HepG2 (cell line): ENCODE measurements around the gene ADSS1. TPM values are rescaled to one million over a fixed set of nuclear protein-coding genes. Genes with fewer than 3 reads are reported as not detected.

Experiments used
- ATAC-seq: fragments of 200-7000 bp; cut with Tn5 transposase; 3 replicates; pipeline ENCODE4 v1.9.1; 2020; ENCODE audit warnings: mild to moderate bottlenecking, moderate library complexity
- BruUV-seq: library from RNA; stranded (reverse); fragments of 400-500 nt; replicated peaks from 2 replicates; lab custom pipeline; 2021; lab: Mats Ljungman, UMichigan
- CTCF ChIA-PET: fragments of 300-600 bp; formaldehyde crosslinking; extraction: SDS; loops from one replicate; lab custom pipeline; 2021; ENCODE audit warnings: low total read pairs, inconsistent platforms, low intra/inter-chr PET ratio; lab: Yijun Ruan, JAX
- POLR2A ChIA-PET: fragments of 350-600 bp; sonication (Branson Sonifier 250); formaldehyde crosslinking; loops from one replicate; lab custom pipeline; 2020; ENCODE audit warnings: antibody characterized with exemption, inconsistent platforms; lab: Yijun Ruan, JAX
- DNase-seq: peaks from one replicate; pipeline ENCODE4 v3.0.0-alpha.2; 2015; ENCODE audit warnings: low spot score
- FAIRE-seq: peaks from 3 replicates; lab custom pipeline; 2011; peaks lifted over from hg19 to GRCh38; lab: Jason Lieb, UNC
- H2AFZ ChIP-seq: one replicate; pipeline ENCODE4 v1.6.1; 2011; ENCODE audit warnings: low read length, inconsistent platforms
- H3K27ac ChIP-seq: fragments of 300-600 bp; 3 replicates; pipeline ENCODE4 v1.8.0; 2011; ENCODE audit warnings: mixed run types, mild to moderate bottlenecking, mixed read lengths, low read length, inconsistent platforms; ENCODE audit not compliant: insufficient read depth; ENCODE audit errors: extremely low read length
- H3K27me3 ChIP-seq, 2 experiments: fragments of 200-600 bp in 1 of 2; 2 replicates in 1 of 2; 3 replicates in 1 of 2; pipeline versions ENCODE4 v1.6.0 to v1.8.0; 2011; ENCODE audit warnings: low read length in 2 of 2, mild to moderate bottlenecking in 2 of 2, moderate library complexity in 2 of 2, inconsistent platforms in 1 of 2; ENCODE audit not compliant: insufficient read depth in 2 of 2, control insufficient read depth in 1 of 2
- H3K36me3 ChIP-seq, 2 experiments: fragments of 200-600 bp in 1 of 2; replicated peaks in 1 of 2; 2 replicates in 1 of 2; 3 replicates in 1 of 2; pipeline versions ENCODE4 v1.5.1 to v1.8.0; 2011; ENCODE audit warnings: low read length in 2 of 2, inconsistent platforms in 1 of 2; ENCODE audit not compliant: insufficient read depth in 2 of 2, control insufficient read depth in 1 of 2
- H3K4me1 ChIP-seq: 2 replicates; pipeline ENCODE4 v1.5.1; 2012; ENCODE audit warnings: low read length, inconsistent platforms; ENCODE audit not compliant: insufficient read depth
- H3K4me2 ChIP-seq: 2 replicates; pipeline ENCODE4 v1.6.0; 2011; ENCODE audit warnings: low read depth, low read length, inconsistent platforms
- H3K4me3 ChIP-seq, 3 experiments: fragments of 200-600 bp in 1 of 3; sonication (generic), shearing (Covaris generic) in 1 of 3; replicated peaks in 1 of 3; 2 replicates each; pipeline ENCODE4 v1.5.1; 2011 to 2016; ENCODE audit warnings: low read length in 3 of 3, inconsistent platforms in 2 of 3, low read depth in 2 of 3, mild to moderate bottlenecking in 2 of 3, control low read depth in 1 of 3, mixed read lengths in 1 of 3; ENCODE audit not compliant: insufficient read depth in 1 of 3
- H3K79me2 ChIP-seq: one replicate; pipeline ENCODE4 v1.6.1; 2011; ENCODE audit warnings: low read length, inconsistent platforms; ENCODE audit not compliant: insufficient read depth
- H3K9ac ChIP-seq: 2 replicates; pipeline ENCODE4 v1.6.0; 2011; ENCODE audit warnings: mild to moderate bottlenecking, low read depth, low read length, inconsistent platforms; ENCODE audit not compliant: insufficient read depth
- H3K9me3 ChIP-seq: 2 replicates; pipeline ENCODE4 v1.5.1; 2012; ENCODE audit warnings: mild to moderate bottlenecking, low read length
- H4K20me1 ChIP-seq: 2 replicates; pipeline ENCODE4 v1.6.0; 2011; ENCODE audit warnings: inconsistent platforms, mild to moderate bottlenecking, low read length, moderate library complexity; ENCODE audit not compliant: insufficient read depth
- ARID5B ChIP-seq: IDR thresholded peaks from 2 replicates; pipeline ENCODE4 v1.4.0; 2020; ENCODE audit warnings: mild to moderate bottlenecking, missing genetic modification reagents
- GATAD2A ChIP-seq: IDR thresholded peaks from 2 replicates; pipeline ENCODE4 v1.6.1; 2016
- HNRNPL ChIP-seq: fragments of 200-400 bp; formaldehyde crosslinking; IDR thresholded peaks from 2 replicates; pipeline ENCODE4 v1.6.1; 2017; ENCODE audit warnings: mild to moderate bottlenecking, low read depth, low read length
- JUNB ChIP-seq: sonication (generic); formaldehyde crosslinking; IDR thresholded peaks from 2 replicates; pipeline ENCODE4 v1.8.0; 2022; ENCODE audit warnings: missing genetic modification reagents, mild to moderate bottlenecking, borderline replicate concordance
- KDM4B ChIP-seq: sonication (generic); formaldehyde crosslinking; IDR thresholded peaks from 2 replicates; pipeline ENCODE4 v1.4.0; 2020; ENCODE audit warnings: missing genetic modification reagents
- MAFG ChIP-seq: sonication (generic); formaldehyde crosslinking; IDR thresholded peaks from 2 replicates; pipeline ENCODE4 v1.5.1; 2020; ENCODE audit warnings: mild to moderate bottlenecking, missing genetic modification reagents
- MXD1 ChIP-seq: sonication (generic); formaldehyde crosslinking; IDR thresholded peaks from 2 replicates; pipeline ENCODE4 v1.4.0; 2020; ENCODE audit warnings: mild to moderate bottlenecking, missing genetic modification reagents
- RARA ChIP-seq: IDR thresholded peaks from 2 replicates; pipeline ENCODE4 v1.6.1; 2016; ENCODE audit warnings: missing genetic modification reagents, missing compliant biosample characterization
- SALL1 ChIP-seq: sonication (generic); formaldehyde crosslinking; IDR thresholded peaks from 2 replicates; pipeline ENCODE4 v1.8.0; 2022; ENCODE audit warnings: mild to moderate bottlenecking, missing genetic modification reagents
- SAP130 ChIP-seq: IDR thresholded peaks from 2 replicates; pipeline ENCODE4 v1.6.1; 2016; ENCODE audit warnings: low read depth
- ZNF687 ChIP-seq: sonication (generic); formaldehyde crosslinking; IDR thresholded peaks from 2 replicates; pipeline ENCODE4 v1.5.1; 2020; ENCODE audit warnings: mild to moderate bottlenecking, missing genetic modification reagents, moderate library complexity
- ZSCAN25 ChIP-seq: sonication (generic); formaldehyde crosslinking; IDR thresholded peaks from 2 replicates; pipeline ENCODE4 v1.8.0; 2022; ENCODE audit warnings: mild to moderate bottlenecking, missing genetic modification reagents
- ZSCAN5A ChIP-seq: sonication (generic); formaldehyde crosslinking; IDR thresholded peaks from 2 replicates; pipeline ENCODE4 v1.8.0; 2022; ENCODE audit warnings: mild to moderate bottlenecking, missing genetic modification reagents, borderline replicate concordance
- WGBS: methylation state at CpG from one replicate; pipeline ENCODE4 v1.1.6; 2017; ENCODE audit warnings: low lambda C conversion rate; 5-methylcytosine and 5-hydroxymethylcytosine counted together
- in situ Hi-C: cut with HindIII; loops from 2 replicates; pipeline ENCODE4 v1.10.0; 2017; ENCODE audit warnings: low pct_unique_long_range_greater_than_20kb; ENCODE audit not compliant: extremely low pct_ligation_motif_present
- intact Hi-C: fragments of 100-400 bp; cut with micrococcal nuclease; formaldehyde crosslinking; loops from one replicate; pipeline ENCODE4 v1.10.0; 2022; ENCODE audit not compliant: unreplicated experiment
- polyA plus RNA-seq, 8 experiments: library from polyadenylated mRNA; depleted of rRNA in 3 of 8; stranded (reverse) in 7 of 8; unstranded in 1 of 8; fragments of >200 nt; fragmentation: Illumina TruSeq in 4 of 8; extraction: Trizol in 4 of 8; gene quantifications; 2 replicates each; pipeline versions ENCODE4 v1.2.1 to v1.2.3, GENCODE V29; 2011 to 2016; ENCODE audit warnings: low read depth in 4 of 8, missing spikeins in 1 of 8, mixed read lengths in 1 of 8; ENCODE audit not compliant: insufficient read depth in 1 of 8
- total RNA-seq, 5 experiments: library from RNA; depleted of rRNA; stranded (reverse); fragments of >200 nt; fragmentation: Illumina TruSeq; extraction: Trizol; gene quantifications; 2 replicates each; pipeline ENCODE4 v1.2.3, GENCODE V29; 2016; ENCODE audit warnings: low read depth in 1 of 5

The ADSS1 gene
- total and polyA plus RNA-seq, 2 of the 13 experiments (the other 11 are each of a cell fraction or from before 2014, with no cell fraction given): 1.0 to 36.7 TPM

GRCh38 chr14:104680056-104680805 is 43.8 kb upstream of the ADSS1 start:
- no peaks in the 10 kb centered on the region for H4K20me1 ChIP-seq
- H3K27ac ChIP-seq: peak overlapping the region; percentile 56
- H3K36me3 ChIP-seq: no peaks in the 10 kb centered on the region
- CTCF ChIA-PET: interaction anchor here (1.5 kb wide), 1 partner anchor 26 kb away, joined by 3 read pairs; no protein-coding TSS in a partner anchor
- in situ Hi-C loops: no loop called here
- no peaks in the 10 kb centered on the region for H3K9me3 ChIP-seq
- WGBS: 25% methylated on average over 11 of the region's 21 CpGs
- H3K27me3 ChIP-seq: no peaks in the 10 kb centered on the region; a peak in 1 of 5 replicates
- H3K79me2 ChIP-seq: no peaks in the 10 kb centered on the region
- H3K4me2 ChIP-seq: peak overlapping the region; percentile 88
- H3K4me1 ChIP-seq: peaks cover 96% of the 10 kb centered on the region
- ATAC-seq: peak; percentile 22
- no peak for DNase-seq
- intact Hi-C loops: no loop called here
- H3K9ac ChIP-seq: peak overlapping the region; percentile 51; the same call in 1 of the 2 replicates
- BruUV-seq: no TSS peak
- H2AFZ ChIP-seq: no peak overlapping the region
- peak overlapping the region; percentile 49 to 61 (median 50); a peak in 5 of 6 replicates for H3K4me3 ChIP-seq
- POLR2A ChIA-PET: interaction anchor here (1.3 to 7.6 kb wide), 6 partner anchors 10 to 87 kb away, joined by 3 to 179 read pairs (median 6); partner anchors contain the start of genes INF2 and SIVA1
- no peak for FAIRE-seq
- TF ChIP-seq SALL1 (peak; percentile 15; the same call in 1 of the 2 replicates), ZSCAN5A (CRISPR knock-in tag) (no peak), HNRNPL (peak; percentile 87), GATAD2A (CRISPR knock-in tag) (peak; percentile 7; the same call in 1 of the 2 replicates), JUNB (no peak), MXD1 (CRISPR knock-in tag) (no peak), ZNF687 (CRISPR knock-in tag) (peak; percentile 1; the same call in 1 of the 2 replicates), RARA (CRISPR knock-in tag) (peak; percentile 9; the same call in 1 of the 2 replicates), ZSCAN25 (peak; percentile 85), KDM4B (CRISPR knock-in tag) (no peak), MAFG (CRISPR knock-in tag) (peak; percentile 58; the same call in 1 of the 2 replicates), SAP130 (CRISPR knock-in tag) (0 out of 2 replicates have a peak, but pooled peaks have one; percentile 4), ARID5B (peak; percentile 27; the same call in 1 of the 2 replicates)
